Measurements from ENCODE around the gene KRT9.
"Not testable (repeated sequence)": the region's sequence is repeated elsewhere in the genome, so short reads cannot be mapped to it uniquely, and the experiment has no call there.

Gene KRT9

DNA sequence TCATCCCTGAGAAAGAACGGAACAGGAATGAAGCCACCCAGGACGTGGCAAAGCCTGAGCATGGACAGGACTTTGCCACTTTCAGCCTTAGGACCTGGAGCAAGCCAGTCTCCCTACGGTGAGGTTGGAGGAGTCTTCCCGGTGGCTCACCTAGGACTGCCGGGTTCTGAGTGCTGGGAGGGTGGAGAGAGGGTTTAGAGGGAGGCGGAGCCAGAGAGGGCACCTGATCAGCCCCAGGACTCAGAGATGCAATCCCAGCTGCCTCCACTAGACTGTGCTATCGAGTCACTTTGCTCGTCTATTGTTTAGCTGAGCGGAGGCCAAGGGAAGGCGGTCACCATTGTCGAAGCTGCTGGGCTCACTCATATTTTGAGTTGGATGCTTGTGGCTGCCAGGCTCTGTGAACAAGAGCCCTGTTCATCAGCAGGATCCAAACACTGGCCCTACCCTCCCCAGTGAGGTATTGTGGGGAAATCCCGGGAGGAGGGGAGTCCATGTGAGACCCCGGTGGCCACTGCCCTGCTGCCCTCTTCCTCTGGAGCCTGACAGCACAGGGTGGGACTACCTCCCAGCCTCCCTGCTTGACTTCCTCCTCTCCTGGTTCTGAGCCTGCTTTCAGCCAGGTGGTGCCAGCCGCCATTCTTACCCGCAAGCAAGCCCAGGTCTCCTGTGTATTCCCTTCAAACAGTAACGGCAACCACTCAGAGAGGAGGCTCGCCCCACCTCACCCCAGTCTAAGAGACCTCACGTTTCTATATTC, 7.8 kb upstream of the KRT9 start:
- peak; percentile 81 for DNase-seq

DNA sequence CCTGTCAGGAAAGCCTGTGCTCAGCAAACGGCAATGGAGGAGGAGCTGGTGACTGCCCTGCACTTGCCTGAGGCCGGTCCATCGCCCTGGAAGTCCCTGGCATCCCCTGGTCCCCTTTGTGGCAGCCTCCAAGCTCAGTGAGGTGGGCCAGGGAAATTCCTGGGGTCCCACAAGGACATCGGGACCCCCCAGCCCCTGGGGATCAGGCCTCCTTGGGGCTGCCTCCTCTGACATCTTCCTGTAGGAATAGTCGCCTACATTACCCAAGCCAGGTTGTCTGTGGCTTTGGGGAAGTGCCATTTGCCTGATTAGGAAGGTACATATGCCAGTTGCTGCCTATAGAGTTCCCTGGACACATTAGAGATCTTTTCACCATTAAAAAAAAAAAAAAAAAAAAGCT, 7.1 kb upstream of the KRT9 start:
- DNase-seq = no peak

GRCh38 chr17:41578538-41578937, 6.7 kb upstream of the KRT9 start:
- DNase-seq = no peak

DNA sequence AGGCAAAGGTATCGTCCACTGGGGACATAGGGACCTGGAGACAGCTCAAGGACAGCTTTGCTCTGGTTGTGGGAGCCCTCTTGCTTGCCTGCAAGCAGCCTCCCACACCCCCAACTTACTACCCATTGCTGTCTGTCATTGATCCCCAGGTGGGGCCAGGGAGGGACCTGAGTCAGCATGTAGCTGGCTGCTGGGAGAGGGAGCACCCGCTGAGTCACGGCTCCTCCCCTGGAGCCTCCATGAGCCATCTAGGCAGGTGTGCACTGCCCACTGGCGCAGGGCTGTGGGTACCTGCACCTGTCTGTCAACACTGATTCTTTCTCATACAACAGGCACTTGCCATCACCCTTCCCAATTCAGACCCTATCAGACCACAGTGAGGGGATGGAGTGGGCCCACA, 4.9 kb upstream of the KRT9 start:
- not testable (repeated sequence) for DNase-seq

DNA sequence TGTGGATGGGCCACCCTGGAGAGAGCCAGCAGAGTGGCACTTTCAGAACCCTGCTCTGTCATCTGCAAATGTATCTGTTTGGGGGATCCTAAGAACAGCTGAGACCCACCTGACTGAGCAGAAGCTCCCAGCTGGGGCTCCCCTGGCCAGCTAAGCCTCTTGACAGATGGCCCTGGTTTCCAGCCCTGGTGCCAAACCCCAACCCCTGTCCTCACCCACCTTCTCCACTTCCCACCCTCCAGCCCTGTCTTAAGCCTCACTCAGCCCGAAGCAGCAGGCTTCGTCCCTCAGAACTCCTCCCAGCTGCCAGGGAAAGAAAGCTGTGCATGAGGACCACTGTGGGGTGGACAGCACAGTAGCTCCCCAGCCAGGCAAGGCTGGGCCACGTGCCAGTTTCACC, 3.5 kb upstream of the KRT9 start:
- DNase-seq = no peak

- DNase-seq = no peak
Measured at GRCh38 chr17:41567317-41567716, 4.5 kb downstream of the KRT9 start.

DNA sequence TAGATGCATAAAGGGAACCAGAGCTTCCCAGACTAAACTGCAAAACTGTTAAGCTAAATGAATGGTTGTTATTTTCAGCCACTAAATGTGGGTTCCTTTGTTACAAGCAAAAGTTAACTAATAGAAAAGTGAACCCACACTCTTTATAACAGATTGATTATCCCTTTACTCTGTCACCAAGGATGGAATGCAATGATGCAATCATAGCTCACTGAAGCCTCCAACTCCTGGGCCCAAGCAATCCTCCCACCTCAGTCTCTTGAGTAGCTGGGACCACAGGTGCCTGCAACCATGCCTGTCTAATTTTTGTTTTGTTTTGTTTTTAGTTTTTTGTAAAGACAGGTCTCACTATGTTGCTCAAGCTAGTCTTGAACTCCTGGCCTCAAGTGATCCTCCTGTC, 6.5 kb downstream of the KRT9 start:
- no peak for DNase-seq

DNA sequence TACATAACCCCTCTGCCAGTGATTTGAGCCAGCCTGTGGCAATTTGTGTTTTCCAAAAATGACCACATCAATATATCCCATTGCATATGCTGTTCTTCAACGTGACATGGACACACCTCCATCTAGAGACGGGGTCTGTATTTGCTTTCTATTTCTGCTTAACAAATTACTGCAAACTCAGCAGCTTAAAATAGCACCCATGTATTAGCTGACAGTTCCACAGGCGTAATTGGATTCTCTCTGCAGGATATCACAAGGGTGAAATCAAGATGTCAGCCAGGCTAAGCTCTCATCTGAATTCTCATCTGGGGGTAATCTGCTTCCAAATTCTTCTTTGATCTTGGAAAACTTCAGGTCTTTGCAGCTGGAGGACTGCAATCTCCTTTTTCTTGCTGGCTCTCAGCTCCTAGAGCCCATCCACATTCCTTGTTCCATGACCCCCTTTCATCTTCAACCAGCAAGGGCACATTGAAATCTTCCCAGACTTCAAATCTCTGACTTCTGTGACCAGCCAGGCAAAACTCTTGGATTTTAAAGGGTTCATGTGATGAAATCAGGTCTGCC, 8.2 kb downstream of the KRT9 start:
- no peak for DNase-seq

DNA sequence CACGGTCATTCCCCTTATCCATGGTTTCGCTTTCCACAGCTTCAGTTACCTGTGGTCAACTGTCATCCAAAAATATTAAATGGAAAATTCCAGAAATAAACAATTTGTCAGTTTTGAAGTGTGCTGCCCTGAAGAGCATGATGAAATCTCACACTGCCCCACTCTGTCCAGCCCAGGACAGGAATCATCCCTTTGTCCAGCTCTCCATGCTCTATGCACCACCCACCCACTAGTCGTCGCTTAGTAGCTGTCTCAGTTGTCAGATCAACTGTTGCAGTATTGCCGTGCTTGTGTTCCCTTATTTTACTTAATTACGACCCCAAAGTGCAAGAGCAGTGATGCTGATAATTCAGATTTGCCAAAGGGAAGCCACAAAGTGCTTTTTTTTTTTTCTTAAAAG, 10.3 kb downstream of the KRT9 start:
- no peak for DNase-seq

DNA sequence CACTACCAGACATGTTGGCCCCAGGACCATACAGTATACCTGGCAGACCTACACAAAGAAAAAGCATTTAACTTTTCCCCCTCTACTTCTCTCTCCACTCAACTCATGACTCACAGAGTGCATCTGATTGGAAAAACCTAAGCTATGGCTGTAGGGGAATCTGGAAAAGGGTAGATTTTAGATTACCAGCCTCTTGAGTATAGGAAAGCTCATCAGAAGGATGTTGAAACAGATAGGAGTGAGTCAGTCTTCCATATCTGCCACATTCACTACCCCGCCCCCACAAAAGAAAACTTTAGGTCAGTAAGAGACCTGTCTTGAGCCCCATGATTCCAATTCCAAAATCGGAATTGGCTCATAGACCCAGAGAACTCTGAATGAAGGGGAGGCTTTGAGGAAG, 12.3 kb downstream of the KRT9 start:
- no peak for DNase-seq

- no peak for DNase-seq
Measured at GRCh38 chr17:41556931-41557330, 14.9 kb downstream of the KRT9 start.

DNA sequence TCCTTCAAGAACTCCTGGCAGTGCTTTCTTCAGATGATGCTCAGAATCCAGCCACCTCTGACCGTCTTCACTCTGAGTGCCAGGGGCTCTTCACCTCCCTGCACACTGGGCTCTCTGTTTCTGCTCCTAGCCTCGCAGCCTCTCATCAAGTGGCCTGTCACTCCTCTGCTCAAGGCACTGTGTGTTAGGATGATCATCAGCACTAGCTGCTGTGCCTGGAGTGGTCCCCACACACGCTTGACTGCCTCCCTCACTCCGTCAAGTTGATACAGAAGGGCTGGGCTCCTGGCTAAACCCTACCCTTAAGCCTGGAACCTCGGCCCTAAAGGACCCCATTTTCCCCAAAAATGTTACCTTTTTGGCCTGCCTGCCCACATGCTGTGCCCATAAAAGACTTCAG, 15.6 kb downstream of the KRT9 start:
- DNase-seq = no peak

DNA sequence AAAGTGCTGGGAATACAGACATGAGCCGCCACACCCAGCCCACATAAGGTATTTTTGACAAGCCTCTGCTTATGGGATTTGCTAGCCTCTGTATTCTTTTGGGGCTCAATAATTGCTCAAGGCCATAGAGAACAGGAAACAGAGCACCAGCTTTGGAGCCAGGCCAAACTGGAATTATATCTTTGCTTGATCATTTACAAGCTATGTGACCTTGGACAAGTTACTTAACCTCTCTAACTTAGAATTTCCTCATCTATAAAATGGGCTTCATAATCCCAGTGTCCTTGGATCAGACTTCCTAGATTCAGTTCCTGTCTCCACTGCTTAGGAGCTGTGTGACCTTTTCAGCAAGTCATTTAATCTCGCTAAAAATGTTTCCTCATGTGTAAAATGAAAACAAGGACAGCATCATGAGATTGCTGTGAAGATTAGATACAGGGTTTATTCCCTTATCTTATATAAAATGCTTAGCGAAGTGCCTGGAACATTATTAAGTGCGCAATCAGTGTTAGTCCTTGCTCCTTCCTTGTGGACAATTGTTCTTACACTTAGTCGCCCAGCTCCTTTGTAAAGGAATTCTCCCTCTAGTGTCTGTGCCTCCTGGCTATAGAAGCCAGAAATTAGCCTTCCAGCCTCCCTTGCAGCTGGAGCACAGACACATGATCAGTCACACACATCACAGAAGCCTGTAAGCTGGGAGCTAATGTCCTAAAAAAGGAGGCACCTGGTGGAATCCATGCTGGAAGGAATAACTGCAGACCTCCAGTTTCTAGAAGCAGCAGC, 16.6 kb downstream of the KRT9 start:
- no peak for DNase-seq

- DNase-seq = no peak
Measured at GRCh38 chr17:41553987-41554680, 17.7 kb downstream of the KRT9 start.

GRCh38 chr17:41553176-41553575, 18.7 kb downstream of the KRT9 start:
- DNase-seq = peak; percentile 13

DNA sequence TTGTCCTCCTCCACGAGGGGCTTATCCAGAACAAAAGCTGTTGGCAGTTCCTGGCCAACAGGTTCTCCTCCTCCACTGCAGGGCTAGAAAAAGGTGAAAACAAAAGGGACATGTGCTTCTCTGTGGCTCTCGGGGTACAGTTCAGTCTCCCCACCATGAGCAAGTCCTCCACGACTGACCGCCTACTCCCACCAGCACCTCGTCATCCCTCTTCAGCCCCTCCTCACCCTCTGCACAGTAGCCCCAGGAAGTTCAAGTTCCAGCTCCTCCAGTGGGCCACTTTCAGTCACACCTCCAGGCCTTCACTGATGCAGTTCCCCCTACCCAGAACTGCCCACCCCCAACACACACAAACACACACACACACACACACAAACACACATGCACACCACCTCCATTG, 19.4 kb downstream of the KRT9 start:
- no peak for DNase-seq

GRCh38 chr17:41551365-41551764, 20.5 kb downstream of the KRT9 start:
- peak; percentile 70 for DNase-seq

GRCh38 chr17:41549596-41550039, 22.2 kb downstream of the KRT9 start:
- no peak for DNase-seq

- peak; percentile 88 for DNase-seq
Measured at GRCh38 chr17:41548844-41549595, 22.8 kb downstream of the KRT9 start.

DNA sequence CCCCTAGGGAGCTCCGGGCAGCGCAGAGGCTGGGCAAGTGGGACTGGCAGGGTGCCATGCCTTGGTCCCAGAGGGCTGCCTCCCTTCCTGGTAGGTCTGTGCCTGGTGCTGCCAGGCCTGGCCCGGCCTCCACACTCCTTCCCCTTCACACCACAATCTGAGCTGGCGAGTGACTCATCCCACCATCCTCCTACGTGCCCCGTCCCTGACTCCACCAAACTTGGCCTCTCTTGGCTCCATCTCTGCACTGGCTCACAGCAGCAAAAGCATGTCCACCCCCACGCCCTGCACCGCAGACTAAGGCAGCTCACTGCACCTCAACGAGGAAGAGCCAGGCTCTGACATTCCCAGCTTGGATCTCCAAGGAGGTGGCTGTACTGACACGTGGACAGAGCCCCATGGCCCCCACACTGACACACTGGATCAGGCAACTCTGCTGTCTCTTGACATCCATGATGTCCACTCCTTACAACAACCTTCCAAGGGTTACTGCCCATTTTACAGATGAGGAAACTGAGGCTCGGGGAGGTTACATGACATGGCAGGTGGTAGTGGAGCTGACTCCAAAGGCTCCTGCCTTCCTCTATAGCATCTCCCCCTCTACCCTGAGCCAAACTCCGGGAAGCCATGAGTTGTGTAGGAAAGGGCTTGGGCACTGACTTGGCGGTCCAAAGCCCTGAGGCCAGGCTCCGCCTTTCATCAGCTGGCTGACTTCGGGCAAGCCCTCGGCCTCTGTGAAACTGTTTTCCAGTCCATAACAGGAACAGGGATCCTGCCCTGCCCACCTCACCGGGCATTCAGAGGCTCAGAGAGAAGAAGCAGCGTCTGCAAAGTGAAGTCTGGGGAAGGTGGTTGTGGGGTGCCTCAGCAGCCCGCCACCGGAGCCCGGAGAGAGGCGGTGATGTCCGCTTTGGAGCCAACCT, 23.7 kb downstream of the KRT9 start:
- DNase-seq = peak; percentile 99

DNA sequence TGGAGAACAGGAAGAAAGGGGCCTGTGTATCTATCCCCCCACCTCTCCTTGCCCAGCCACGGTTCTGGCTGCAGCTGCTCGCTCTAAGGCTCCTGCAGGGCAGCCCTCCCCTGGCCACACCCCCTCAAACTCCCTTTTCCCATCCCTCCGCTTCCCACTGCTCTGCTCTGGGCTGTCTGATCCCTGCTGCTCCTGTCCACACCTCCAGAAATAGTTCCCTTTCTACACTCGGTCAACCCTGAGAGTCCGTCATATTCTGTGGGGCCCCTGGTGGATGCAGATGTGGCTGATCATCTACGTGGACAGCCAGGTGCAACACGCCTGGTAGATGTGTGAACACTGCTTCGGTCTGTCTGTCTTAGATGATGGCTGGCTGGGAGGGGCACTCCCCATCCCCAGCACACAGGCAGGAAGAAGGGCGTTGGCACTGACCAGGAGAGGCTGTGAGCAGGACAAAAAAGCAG, 24.4 kb downstream of the KRT9 start:
- DNase-seq = no peak

Data from fibroblast of skin of back (primary cell).